HepG2 (cell line): ENCODE results near the gene MORN1. TPM values are rescaled to one million over a fixed set of nuclear protein-coding genes. Genes with fewer than 3 reads are reported as not detected.

Experiments used
- ATAC-seq: fragments of 200-7000 bp; cut with Tn5 transposase; 3 replicates; pipeline ENCODE4 v1.9.1; 2020; ENCODE audit warnings: mild to moderate bottlenecking, moderate library complexity
- BruUV-seq: library from RNA; stranded (reverse); fragments of 400-500 nt; replicated peaks from 2 replicates; lab custom pipeline; 2021; lab: Mats Ljungman, UMichigan
- CTCF ChIA-PET: fragments of 300-600 bp; formaldehyde crosslinking; extraction: SDS; loops from one replicate; lab custom pipeline; 2021; ENCODE audit warnings: low total read pairs, inconsistent platforms, low intra/inter-chr PET ratio; lab: Yijun Ruan, JAX
- POLR2A ChIA-PET: fragments of 350-600 bp; sonication (Branson Sonifier 250); formaldehyde crosslinking; loops from one replicate; lab custom pipeline; 2020; ENCODE audit warnings: antibody characterized with exemption, inconsistent platforms; lab: Yijun Ruan, JAX
- DNase-seq: peaks from one replicate; pipeline ENCODE4 v3.0.0-alpha.2; 2015; ENCODE audit warnings: low spot score
- FAIRE-seq: peaks from 3 replicates; lab custom pipeline; 2011; peaks lifted over from hg19 to GRCh38; lab: Jason Lieb, UNC
- H2AFZ ChIP-seq: one replicate; pipeline ENCODE4 v1.6.1; 2011; ENCODE audit warnings: low read length, inconsistent platforms
- H3K27ac ChIP-seq: fragments of 300-600 bp; 3 replicates; pipeline ENCODE4 v1.8.0; 2011; ENCODE audit warnings: mixed run types, mild to moderate bottlenecking, mixed read lengths, low read length, inconsistent platforms; ENCODE audit not compliant: insufficient read depth; ENCODE audit errors: extremely low read length
- H3K27me3 ChIP-seq, 2 experiments: fragments of 200-600 bp in 1 of 2; 2 replicates in 1 of 2; 3 replicates in 1 of 2; pipeline versions ENCODE4 v1.6.0 to v1.8.0; 2011; ENCODE audit warnings: low read length in 2 of 2, mild to moderate bottlenecking in 2 of 2, moderate library complexity in 2 of 2, inconsistent platforms in 1 of 2; ENCODE audit not compliant: insufficient read depth in 2 of 2, control insufficient read depth in 1 of 2
- H3K36me3 ChIP-seq, 2 experiments: fragments of 200-600 bp in 1 of 2; replicated peaks in 1 of 2; 2 replicates in 1 of 2; 3 replicates in 1 of 2; pipeline versions ENCODE4 v1.5.1 to v1.8.0; 2011; ENCODE audit warnings: low read length in 2 of 2, inconsistent platforms in 1 of 2; ENCODE audit not compliant: insufficient read depth in 2 of 2, control insufficient read depth in 1 of 2
- H3K4me1 ChIP-seq: 2 replicates; pipeline ENCODE4 v1.5.1; 2012; ENCODE audit warnings: low read length, inconsistent platforms; ENCODE audit not compliant: insufficient read depth
- H3K4me2 ChIP-seq: 2 replicates; pipeline ENCODE4 v1.6.0; 2011; ENCODE audit warnings: low read depth, low read length, inconsistent platforms
- H3K4me3 ChIP-seq, 3 experiments: fragments of 200-600 bp in 1 of 3; sonication (generic), shearing (Covaris generic) in 1 of 3; replicated peaks in 1 of 3; 2 replicates each; pipeline ENCODE4 v1.5.1; 2011 to 2016; ENCODE audit warnings: low read length in 3 of 3, inconsistent platforms in 2 of 3, low read depth in 2 of 3, mild to moderate bottlenecking in 2 of 3, control low read depth in 1 of 3, mixed read lengths in 1 of 3; ENCODE audit not compliant: insufficient read depth in 1 of 3
- H3K79me2 ChIP-seq: one replicate; pipeline ENCODE4 v1.6.1; 2011; ENCODE audit warnings: low read length, inconsistent platforms; ENCODE audit not compliant: insufficient read depth
- H3K9ac ChIP-seq: 2 replicates; pipeline ENCODE4 v1.6.0; 2011; ENCODE audit warnings: mild to moderate bottlenecking, low read depth, low read length, inconsistent platforms; ENCODE audit not compliant: insufficient read depth
- H3K9me3 ChIP-seq: 2 replicates; pipeline ENCODE4 v1.5.1; 2012; ENCODE audit warnings: mild to moderate bottlenecking, low read length
- H4K20me1 ChIP-seq: 2 replicates; pipeline ENCODE4 v1.6.0; 2011; ENCODE audit warnings: inconsistent platforms, mild to moderate bottlenecking, low read length, moderate library complexity; ENCODE audit not compliant: insufficient read depth
- ATRX ChIP-seq: sonication (generic); formaldehyde crosslinking; IDR thresholded peaks from 2 replicates; pipeline ENCODE4 v1.4.0; 2020; ENCODE audit warnings: missing genetic modification reagents, borderline replicate concordance
- HNF4A ChIP-seq: sonication (generic); formaldehyde crosslinking; IDR thresholded peaks from 2 replicates; pipeline ENCODE4 v1.4.0; 2020; ENCODE audit warnings: missing genetic modification reagents
- HNRNPL ChIP-seq: fragments of 200-400 bp; formaldehyde crosslinking; IDR thresholded peaks from 2 replicates; pipeline ENCODE4 v1.6.1; 2017; ENCODE audit warnings: mild to moderate bottlenecking, low read depth, low read length
- JDP2 ChIP-seq: sonication (generic); formaldehyde crosslinking; IDR thresholded peaks from 2 replicates; pipeline ENCODE4 v1.8.1; 2022; ENCODE audit warnings: missing genetic modification reagents, borderline replicate concordance
- PHF8 ChIP-seq: sonication (generic); formaldehyde crosslinking; IDR thresholded peaks from 2 replicates; pipeline ENCODE4 v1.5.0; 2020; ENCODE audit warnings: missing genetic modification reagents
- RARG ChIP-seq: sonication (generic); formaldehyde crosslinking; IDR thresholded peaks from 2 replicates; pipeline ENCODE4 v1.4.0; 2020; ENCODE audit warnings: low read depth, mild to moderate bottlenecking, missing genetic modification reagents
- ZNF318 ChIP-seq: sonication (generic); formaldehyde crosslinking; IDR thresholded peaks from 2 replicates; pipeline ENCODE4 v1.4.0; 2020; ENCODE audit warnings: mild to moderate bottlenecking, missing genetic modification reagents
- ZNF468 ChIP-seq: sonication (generic); formaldehyde crosslinking; IDR thresholded peaks from 2 replicates; pipeline ENCODE4 v1.8.0; 2022; ENCODE audit warnings: mild to moderate bottlenecking, moderate library complexity, missing genetic modification reagents
- WGBS: methylation state at CpG from one replicate; pipeline ENCODE4 v1.1.6; 2017; ENCODE audit warnings: low lambda C conversion rate; 5-methylcytosine and 5-hydroxymethylcytosine counted together
- in situ Hi-C: cut with HindIII; loops from 2 replicates; pipeline ENCODE4 v1.10.0; 2017; ENCODE audit warnings: low pct_unique_long_range_greater_than_20kb; ENCODE audit not compliant: extremely low pct_ligation_motif_present
- intact Hi-C: fragments of 100-400 bp; cut with micrococcal nuclease; formaldehyde crosslinking; loops from one replicate; pipeline ENCODE4 v1.10.0; 2022; ENCODE audit not compliant: unreplicated experiment
- polyA plus RNA-seq, 8 experiments: library from polyadenylated mRNA; depleted of rRNA in 3 of 8; stranded (reverse) in 7 of 8; unstranded in 1 of 8; fragments of >200 nt; fragmentation: Illumina TruSeq in 4 of 8; extraction: Trizol in 4 of 8; gene quantifications; 2 replicates each; pipeline versions ENCODE4 v1.2.1 to v1.2.3, GENCODE V29; 2011 to 2016; ENCODE audit warnings: low read depth in 4 of 8, missing spikeins in 1 of 8, mixed read lengths in 1 of 8; ENCODE audit not compliant: insufficient read depth in 1 of 8
- total RNA-seq, 5 experiments: library from RNA; depleted of rRNA; stranded (reverse); fragments of >200 nt; fragmentation: Illumina TruSeq; extraction: Trizol; gene quantifications; 2 replicates each; pipeline ENCODE4 v1.2.3, GENCODE V29; 2016; ENCODE audit warnings: low read depth in 1 of 5

The MORN1 gene
- total and polyA plus RNA-seq, 2 of the 13 experiments (the other 11 are each of a cell fraction or from before 2014, with no cell fraction given): 3.1 to 6.5 TPM

- no peak for DNase-seq
- Histone ChIP-seq H3K27ac (no peak overlapping the region), H2AFZ (no peak overlapping the region), H4K20me1 (no peaks in the 10 kb centered on the region), H3K27me3 (no peaks in the 10 kb centered on the region; a peak in 1 of 5 replicates), H3K9ac (no peak overlapping the region), H3K9me3 (no peaks in the 10 kb centered on the region), H3K4me3 (no peak overlapping the region), H3K4me1 (no peaks in the 10 kb centered on the region), H3K79me2 (no peaks in the 10 kb centered on the region), H3K4me2 (no peak overlapping the region), H3K36me3 (no peaks in the 10 kb centered on the region)
- TF ChIP-seq ATRX (CRISPR knock-in tag) (no peak), RARG (CRISPR knock-in tag) (no peak)
- no peak for ATAC-seq
- intact Hi-C loops (no loop called here), in situ Hi-C loops (no loop called here)
- WGBS: 64% methylated on average over 8 of the region's 24 CpGs
- FAIRE-seq: no peak
- no TSS peak for BruUV-seq
- CTCF ChIA-PET: no interaction called here
- POLR2A ChIA-PET: no interaction called here
Measured at GRCh38 chr1:2358651-2359640, 32.4 kb downstream of the MORN1 start.

- Histone ChIP-seq H3K79me2 (no peaks in the 10 kb centered on the region), H3K4me3 (no peak overlapping the region), H3K4me1 (no peaks in the 10 kb centered on the region), H2AFZ (no peak overlapping the region), H3K9ac (no peak overlapping the region), H3K4me2 (no peak overlapping the region), H3K27ac (no peak overlapping the region), H3K27me3 (no peaks in the 10 kb centered on the region; a peak in 1 of 5 replicates), H3K9me3 (no peaks in the 10 kb centered on the region), H3K36me3 (no peaks in the 10 kb centered on the region), H4K20me1 (no peaks in the 10 kb centered on the region)
- CTCF ChIA-PET: no interaction called here
- in situ Hi-C loops (no loop called here), intact Hi-C loops (no loop called here)
- POLR2A ChIA-PET: no interaction called here
- DNase-seq (no peak), FAIRE-seq (no peak), ATAC-seq (no peak)
- 86% methylated on average over 5 of the region's 13 CpGs for WGBS
- no TSS peak for BruUV-seq
- TF ChIP-seq ZNF468 (no peak), HNRNPL (no peak), JDP2 (no peak), ZNF318 (CRISPR knock-in tag) (no peak), HNF4A (CRISPR knock-in tag) (no peak), PHF8 (CRISPR knock-in tag) (no peak)
Measured at GRCh38 chr1:2358072-2358471, 33.3 kb downstream of the MORN1 start.
